Liver (tissue), 3 donors: ENCODE measurements around the gene COX5B.
"Not testable (repeated sequence)": the region's sequence is repeated elsewhere in the genome, so short reads cannot be mapped to it uniquely, and the experiment has no call there.

Experiments
- EGR1 ChIP-seq, 2 donors: IDR thresholded peaks; 2 replicates each; pipeline ENCODE4 v1.6.1; 2016 to 2018; ENCODE audit warnings: antibody characterized with exemption in 2 of 2, low read depth in 2 of 2
- FOXA1 ChIP-seq: IDR thresholded peaks from 2 replicates; pipeline ENCODE4 v1.6.1; 2016; ENCODE audit warnings: antibody characterized with exemption
- HNF4A ChIP-seq, 2 donors: conservative IDR thresholded peaks; 2 replicates each; pipeline ENCODE4 v1.6.1; 2016; ENCODE audit warnings: antibody characterized with exemption in 2 of 2, mild to moderate bottlenecking in 2 of 2
- HNF4G ChIP-seq: IDR thresholded peaks from 2 replicates; pipeline ENCODE4 v1.6.1; 2016; ENCODE audit warnings: antibody characterized with exemption
- JUND ChIP-seq, 2 donors: IDR thresholded peaks; 2 replicates each; pipeline ENCODE4 v1.6.1; 2016; ENCODE audit warnings: antibody characterized with exemption in 2 of 2
- MAX ChIP-seq: IDR thresholded peaks from 2 replicates; pipeline ENCODE4 v1.6.1; 2016; ENCODE audit warnings: antibody characterized with exemption
- RAD21 ChIP-seq, 2 donors: IDR thresholded peaks; 2 replicates each; pipeline ENCODE4 v1.6.1; 2016; ENCODE audit warnings: antibody characterized with exemption in 2 of 2, mild to moderate bottlenecking in 2 of 2
- REST ChIP-seq: IDR thresholded peaks from 2 replicates; pipeline ENCODE4 v1.6.1; 2016; ENCODE audit warnings: antibody characterized with exemption, mild to moderate bottlenecking
- SP1 ChIP-seq: IDR thresholded peaks from 2 replicates; pipeline ENCODE4 v1.6.1; 2018; ENCODE audit warnings: antibody characterized with exemption, mild to moderate bottlenecking
- TAF1 ChIP-seq: conservative IDR thresholded peaks from 2 replicates; pipeline ENCODE4 v1.6.1; 2016; ENCODE audit warnings: antibody characterized with exemption, mild to moderate bottlenecking
- YY1 ChIP-seq: IDR thresholded peaks from 2 replicates; pipeline ENCODE4 v1.6.1; 2016; ENCODE audit warnings: antibody characterized with exemption, mild to moderate bottlenecking
- ZBTB33 ChIP-seq: IDR thresholded peaks from 2 replicates; pipeline ENCODE4 v1.6.1; 2016; ENCODE audit warnings: antibody characterized with exemption
- TF ChIP-seq, protein P1 (sequence below): fragments of 150-350 bp; IDR thresholded peaks from 2 replicates; pipeline ENCODE4 v1.5.1; 2017; ENCODE audit warnings: improper control_type of control experiment, low read depth, low read length; ENCODE audit not compliant: missing input control
- TF ChIP-seq, protein P2 (sequence below): IDR thresholded peaks from 2 replicates; pipeline ENCODE4 v1.6.1; 2016; ENCODE audit warnings: antibody characterized with exemption
- donor health status: healthy.
- donor health status: healthy.

- TF ChIP-seq, protein P1, sequence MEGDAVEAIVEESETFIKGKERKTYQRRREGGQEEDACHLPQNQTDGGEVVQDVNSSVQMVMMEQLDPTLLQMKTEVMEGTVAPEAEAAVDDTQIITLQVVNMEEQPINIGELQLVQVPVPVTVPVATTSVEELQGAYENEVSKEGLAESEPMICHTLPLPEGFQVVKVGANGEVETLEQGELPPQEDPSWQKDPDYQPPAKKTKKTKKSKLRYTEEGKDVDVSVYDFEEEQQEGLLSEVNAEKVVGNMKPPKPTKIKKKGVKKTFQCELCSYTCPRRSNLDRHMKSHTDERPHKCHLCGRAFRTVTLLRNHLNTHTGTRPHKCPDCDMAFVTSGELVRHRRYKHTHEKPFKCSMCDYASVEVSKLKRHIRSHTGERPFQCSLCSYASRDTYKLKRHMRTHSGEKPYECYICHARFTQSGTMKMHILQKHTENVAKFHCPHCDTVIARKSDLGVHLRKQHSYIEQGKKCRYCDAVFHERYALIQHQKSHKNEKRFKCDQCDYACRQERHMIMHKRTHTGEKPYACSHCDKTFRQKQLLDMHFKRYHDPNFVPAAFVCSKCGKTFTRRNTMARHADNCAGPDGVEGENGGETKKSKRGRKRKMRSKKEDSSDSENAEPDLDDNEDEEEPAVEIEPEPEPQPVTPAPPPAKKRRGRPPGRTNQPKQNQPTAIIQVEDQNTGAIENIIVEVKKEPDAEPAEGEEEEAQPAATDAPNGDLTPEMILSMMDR: not testable (repeated sequence)
- not testable (repeated sequence) for TF ChIP-seq RAD21 (IDR thresholded peaks at IDR 0.05); ZBTB33; TAF1; SP1; FOXA1; MAX; YY1; REST; EGR1 (IDR thresholded peaks at IDR 0.05; ENCODE audit: low read depth in 2 of 2); JUND (IDR thresholded peaks at IDR 0.05); HNF4G; HNF4A (conservative IDR thresholded peaks at IDR 0.05)
- TF ChIP-seq, protein P2, sequence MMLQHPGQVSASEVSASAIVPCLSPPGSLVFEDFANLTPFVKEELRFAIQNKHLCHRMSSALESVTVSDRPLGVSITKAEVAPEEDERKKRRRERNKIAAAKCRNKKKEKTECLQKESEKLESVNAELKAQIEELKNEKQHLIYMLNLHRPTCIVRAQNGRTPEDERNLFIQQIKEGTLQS: not testable (repeated sequence)
Measured at GRCh38 chr2:97626049-97626430, 19.8 kb upstream of the COX5B start.
